SK-N-SH (cell line): ENCODE results near the gene GPATCH11. TPM values are rescaled to one million over a fixed set of nuclear protein-coding genes. Genes with fewer than 3 reads are reported as not detected.

Experiments
- CTCF ChIA-PET: fragments of 300-600, 350-600 bp; formaldehyde crosslinking; extraction: SDS; loops from one replicate; lab custom pipeline; 2021; lab: Yijun Ruan, JAX
- POLR2A ChIA-PET: fragments of 350-600 bp; sonication (Branson Sonifier 250); formaldehyde crosslinking; extraction: SDS; loops from one replicate; lab custom pipeline; 2020; ENCODE audit warnings: antibody characterized with exemption, inconsistent platforms; lab: Yijun Ruan, JAX
- DNase-seq: peaks from one replicate; pipeline ENCODE4 v3.0.0; 2012
- H2AFZ ChIP-seq: fragments of 200-600 bp; sonication (generic); 2 replicates; pipeline ENCODE4 v1.8.1; 2016; ENCODE audit warnings: antibody characterized with exemption, mild to moderate bottlenecking, low read depth
- H3F3A ChIP-seq: fragments of 200-600 bp; sonication (generic); replicated peaks from 2 replicates; pipeline ENCODE3; 2016; ENCODE audit warnings: antibody characterized with exemption, mild to moderate bottlenecking; ENCODE audit not compliant: insufficient read depth
- H3K27ac ChIP-seq, 2 experiments: fragments of 200-500 bp in 1 of 2; fragments of 200-600 bp in 1 of 2; sonication (Bioruptor generic) in 1 of 2; sonication (generic), shearing (Covaris generic) in 1 of 2; 2 replicates each; pipeline versions ENCODE4 v1.5.1 to v1.6.1; 2014 to 2016; ENCODE audit warnings: low read depth in 2 of 2, inconsistent platforms in 1 of 2, low read length in 1 of 2, mild to moderate bottlenecking in 1 of 2, mixed read lengths in 1 of 2
- H3K27me3 ChIP-seq: fragments of 200-600 bp; sonication (generic), shearing (Covaris generic); 2 replicates; pipeline ENCODE4 v1.6.1; 2016; ENCODE audit warnings: mixed run types; ENCODE audit not compliant: insufficient read depth
- H3K36me3 ChIP-seq, 2 experiments: fragments of 200-500 bp in 1 of 2; fragments of 200-600 bp in 1 of 2; sonication (Bioruptor generic) in 1 of 2; sonication (generic) in 1 of 2; replicated peaks in 1 of 2; 2 replicates each; pipeline versions ENCODE3 to v1.5.1; 2014 to 2016; ENCODE audit warnings: low read length in 1 of 2, mild to moderate bottlenecking in 1 of 2; ENCODE audit not compliant: insufficient read depth in 2 of 2, control insufficient read depth in 1 of 2
- H3K4me1 ChIP-seq, 2 experiments: fragments of 200-500 bp in 1 of 2; fragments of 200-600 bp in 1 of 2; sonication (Bioruptor generic) in 1 of 2; sonication (generic), shearing (Covaris generic) in 1 of 2; 2 replicates each; pipeline versions ENCODE4 v1.5.1 to v1.6.1; 2014 to 2016; ENCODE audit warnings: low read depth in 1 of 2, low read length in 1 of 2, mixed run types in 1 of 2; ENCODE audit not compliant: insufficient read depth in 2 of 2, control insufficient read depth in 1 of 2
- H3K4me2 ChIP-seq: fragments of 200-600 bp; sonication (generic), shearing (Covaris generic); 2 replicates; pipeline ENCODE4 v1.6.1; 2017; ENCODE audit warnings: mixed run types
- H3K4me3 ChIP-seq, 2 experiments: fragments of 200-500 bp in 1 of 2; fragments of 200-600 bp in 1 of 2; sonication (Bioruptor generic) in 1 of 2; sonication (generic), shearing (Covaris generic) in 1 of 2; 2 replicates each; pipeline versions ENCODE4 v1.5.1 to v1.8.1; 2014 to 2016; ENCODE audit warnings: low read depth in 2 of 2, inconsistent platforms in 1 of 2, low read length in 1 of 2, mild to moderate bottlenecking in 1 of 2, mixed read lengths in 1 of 2, moderate library complexity in 1 of 2
- H3K79me2 ChIP-seq: fragments of 200-600 bp; sonication (generic); 2 replicates; pipeline ENCODE4 v1.8.1; 2017; ENCODE audit warnings: mild to moderate bottlenecking; ENCODE audit not compliant: insufficient read depth
- H3K9ac ChIP-seq: fragments of 200-600 bp; sonication (generic); 2 replicates; pipeline ENCODE4 v1.6.1; 2017; ENCODE audit warnings: mixed run types
- H3K9me2 ChIP-seq: fragments of 200-600 bp; sonication (generic); 2 replicates; pipeline ENCODE4 v1.6.1; 2017; ENCODE audit warnings: mixed run types
- H3K9me3 ChIP-seq: fragments of 200-600 bp; sonication (generic); 2 replicates; pipeline ENCODE4 v1.6.1; 2017; ENCODE audit warnings: mixed run types, mild to moderate bottlenecking, moderate library complexity
- H4K20me1 ChIP-seq: fragments of 200-600 bp; sonication (generic); 2 replicates; pipeline ENCODE4 v1.6.1; 2017; ENCODE audit warnings: mild to moderate bottlenecking, mixed run types; ENCODE audit not compliant: insufficient read depth
- EZH2phosphoT487 ChIP-seq: fragments of 200-600 bp; sonication (generic); IDR thresholded peaks from 2 replicates; pipeline ENCODE4 v1.6.1; 2017; ENCODE audit warnings: low read depth, mixed run types, mild to moderate bottlenecking, antibody characterized with exemption, moderate library complexity, borderline replicate concordance
- FOSL2 ChIP-seq: IDR thresholded peaks from 2 replicates; pipeline ENCODE4 v1.4.0; 2012; ENCODE audit warnings: low read depth, mild to moderate bottlenecking, moderate library complexity, borderline replicate concordance
- FOXM1 ChIP-seq: IDR thresholded peaks from 2 replicates; pipeline ENCODE4 v1.4.0; 2012; ENCODE audit warnings: low read depth, mild to moderate bottlenecking
- IRF3 ChIP-seq: fragments of 150-350 bp; IDR thresholded peaks from 2 replicates; pipeline ENCODE4 v1.6.1; 2016; ENCODE audit warnings: mild to moderate bottlenecking, low read depth, low read length
- NRF1 ChIP-seq: IDR thresholded peaks from 2 replicates; pipeline ENCODE4 v1.6.1; 2012; ENCODE audit warnings: low read depth, mild to moderate bottlenecking, low read length
- SMC3 ChIP-seq: IDR thresholded peaks from 2 replicates; pipeline ENCODE4 v1.6.1; 2012; ENCODE audit warnings: low read depth, low read length, improper control_type of control experiment
- TEAD4 ChIP-seq: IDR thresholded peaks from 2 replicates; pipeline ENCODE4 v1.4.0; 2012; ENCODE audit warnings: mild to moderate bottlenecking, borderline replicate concordance; ENCODE audit not compliant: insufficient read depth
- WGBS: methylation state at CpG from one replicate; pipeline ENCODE4 v1.1.6; 2017; ENCODE audit warnings: low lambda C conversion rate; 5-methylcytosine and 5-hydroxymethylcytosine counted together
- polyA plus RNA-seq, 3 experiments: library from polyadenylated mRNA; depleted of rRNA; stranded (reverse); fragments of >200 nt; gene quantifications; 2 replicates each; pipeline ENCODE4 v1.2.3, GENCODE V29; 2012
- TF ChIP-seq, protein P1 (sequence below): fragments of 150-350 bp; IDR thresholded peaks from 2 replicates; pipeline ENCODE4 v1.6.1; 2017; ENCODE audit warnings: antibody characterized with exemption, low read length, low read depth, borderline replicate concordance

GPATCH11 gene
- polyA plus RNA-seq, 1 of the 3 experiments (the other 2 are of a cell fraction) = 2.9 TPM

DNA sequence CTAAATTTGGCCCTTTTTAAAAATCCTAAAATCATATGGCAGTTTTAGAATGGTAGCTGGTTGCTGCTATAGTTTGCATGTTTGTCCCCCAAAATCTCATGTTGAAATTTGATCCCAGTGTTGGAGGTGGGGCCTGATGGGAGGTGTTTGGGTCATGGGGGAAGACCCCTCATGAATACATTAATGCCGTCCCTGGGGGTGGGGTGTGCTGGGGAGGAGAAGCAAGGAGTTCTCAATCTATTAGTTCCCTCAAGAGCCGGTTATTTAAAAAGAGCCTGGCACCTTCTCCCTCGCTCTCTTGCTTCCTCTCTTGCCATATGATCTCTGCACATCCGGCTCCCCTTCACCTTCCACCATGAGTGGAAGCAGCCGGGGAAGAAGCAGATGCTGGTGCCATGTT lies 20.8 kb downstream of the GPATCH11 start:
- peaks cover 5% of the 10 kb centered on the region for H3F3A ChIP-seq
- H3K9me3 ChIP-seq = no peaks in the 10 kb centered on the region
- H3K27ac ChIP-seq = no peak overlapping the region
- no peak overlapping the region for H3K4me2 ChIP-seq
- POLR2A ChIA-PET = no interaction called here
- no peaks in the 10 kb centered on the region; a peak in 1 of 4 replicates for H3K4me1 ChIP-seq
- H3K36me3 ChIP-seq = peaks cover 63 to 64% of the 10 kb centered on the region in 2 experiments
- no peak overlapping the region for H3K4me3 ChIP-seq
- no peak for TF ChIP-seq FOSL2
- TF ChIP-seq EZH2phosphoT487 = no peak
- no peaks in the 10 kb centered on the region for H3K9me2 ChIP-seq
- CTCF ChIA-PET = interaction anchor here (1.3 kb wide), 1 partner anchor 23 kb away, joined by 4 read pairs; no protein-coding TSS in a partner anchor
- no peaks in the 10 kb centered on the region for H3K27me3 ChIP-seq
- H2AFZ ChIP-seq = no peak overlapping the region
- no peaks in the 10 kb centered on the region for H3K79me2 ChIP-seq
- no peaks in the 10 kb centered on the region for H4K20me1 ChIP-seq
- H3K9ac ChIP-seq = no peak overlapping the region
- no peak for DNase-seq
- WGBS = 94% methylated on average over 5 of the region's 5 CpGs

- Histone ChIP-seq H3K4me3 (no peak overlapping the region), H3K27ac (no peak overlapping the region), H3K4me2 (no peak overlapping the region), H3K4me1 (no peaks in the 10 kb centered on the region), H3K36me3 (peaks cover 73 to 75% of the 10 kb centered on the region in 2 experiments), H3F3A (peaks cover 5% of the 10 kb centered on the region), H3K9ac (no peak overlapping the region), H3K9me3 (no peaks in the 10 kb centered on the region), H3K9me2 (no peaks in the 10 kb centered on the region), H2AFZ (no peak overlapping the region), H3K79me2 (no peaks in the 10 kb centered on the region), H3K27me3 (no peaks in the 10 kb centered on the region), H4K20me1 (no peaks in the 10 kb centered on the region)
- no peak for DNase-seq
- WGBS = 93% methylated on average over 4 of the region's 4 CpGs
- TF ChIP-seq IRF3 (no peak), FOXM1 (no peak), SMC3 (no peak), TEAD4 (no peak), NRF1 (no peak)
- TF ChIP-seq, protein P1, sequence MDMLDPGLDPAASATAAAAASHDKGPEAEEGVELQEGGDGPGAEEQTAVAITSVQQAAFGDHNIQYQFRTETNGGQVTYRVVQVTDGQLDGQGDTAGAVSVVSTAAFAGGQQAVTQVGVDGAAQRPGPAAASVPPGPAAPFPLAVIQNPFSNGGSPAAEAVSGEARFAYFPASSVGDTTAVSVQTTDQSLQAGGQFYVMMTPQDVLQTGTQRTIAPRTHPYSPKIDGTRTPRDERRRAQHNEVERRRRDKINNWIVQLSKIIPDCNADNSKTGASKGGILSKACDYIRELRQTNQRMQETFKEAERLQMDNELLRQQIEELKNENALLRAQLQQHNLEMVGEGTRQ = no peak
- CTCF ChIA-PET = interaction anchor here (0.8 kb wide), 1 partner anchor 698 kb away, joined by 3 read pairs; no protein-coding TSS in a partner anchor
- POLR2A ChIA-PET = no interaction called here
These were observed 25.2 kb downstream of the GPATCH11 start for GRCh38 chr2:37109523-37109922.
